HG03135 (cell line): ENCODE data around the gene SLC9A5.

Source experiments
- ATAC-seq: cut with Tn5 transposase; IDR thresholded peaks from one replicate; pipeline ENCODE4 v1.9.1; 2021; ENCODE audit warnings: mild to moderate bottlenecking, moderate library complexity; ENCODE audit not compliant: unreplicated experiment

The SLC9A5 gene

GRCh38 chr16:67215706-67216105, 33.1 kb upstream of the SLC9A5 start:
- ATAC-seq, result no peak

GRCh38 chr16:67216612-67217490, 31.9 kb upstream of the SLC9A5 start:
- no peak for ATAC-seq

GRCh38 chr16:67223992-67224391, 24.8 kb upstream of the SLC9A5 start:
- ATAC-seq, result no peak

- ATAC-seq, result no peak
These were observed 22.4 kb upstream of the SLC9A5 start for GRCh38 chr16:67226295-67226803.

DNA sequence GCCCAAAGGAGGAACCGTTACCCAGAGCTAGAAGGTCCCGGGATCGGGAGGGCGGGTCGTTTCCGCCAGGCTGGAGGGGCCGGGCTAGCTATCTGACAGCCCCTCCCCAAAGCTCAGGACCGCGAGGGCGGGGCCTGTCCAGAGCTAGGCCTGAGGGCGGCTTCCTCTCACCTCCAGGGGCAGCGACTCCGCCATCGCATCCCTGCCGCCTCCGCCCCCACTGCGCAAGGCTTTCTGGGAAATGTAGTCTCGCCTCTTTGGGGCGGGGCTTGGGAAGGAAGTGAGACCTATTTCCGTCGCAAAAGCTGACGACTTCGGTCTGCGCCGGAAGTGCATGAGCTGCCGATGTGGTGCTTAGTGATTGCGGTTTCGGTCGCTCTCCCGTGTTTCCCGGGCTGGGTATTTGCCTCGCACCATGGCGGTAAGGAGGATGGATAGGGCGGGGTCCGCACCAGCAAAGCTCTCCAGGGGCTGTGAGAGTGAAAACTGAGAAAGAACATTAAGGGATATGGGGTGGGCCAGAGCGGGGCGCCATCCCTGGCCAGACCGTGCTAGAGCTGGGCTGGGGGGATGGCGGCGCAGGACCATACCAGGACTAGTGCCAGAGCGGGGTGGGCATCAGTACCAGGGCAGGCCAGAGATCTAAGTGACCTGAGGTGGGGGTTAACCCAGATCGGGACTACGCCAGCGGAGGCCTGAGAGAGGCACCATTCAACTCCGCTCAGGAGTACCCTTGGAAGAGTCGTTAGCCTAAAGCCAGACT, 21.8 kb upstream of the SLC9A5 start, which contains the start of gene TMEM208:
Gene TMEM208 (plus strand): TSS at position 327 of the 763 bp plus-strand sequence. CDS start 89 bp downstream, at position 416.
- peak; percentile 90 for ATAC-seq

GRCh38 chr16:67227567-67227921, 21.2 kb upstream of the SLC9A5 start:
- ATAC-seq, result no peak

- ATAC-seq, result no peak
These were observed 20.6 kb upstream of the SLC9A5 start for GRCh38 chr16:67228034-67228785.

- no peak for ATAC-seq
These were observed 19.9 kb upstream of the SLC9A5 start for GRCh38 chr16:67228905-67229304.

- no peak for ATAC-seq
These were observed 18.6 kb upstream of the SLC9A5 start for GRCh38 chr16:67229906-67230808.

DNA sequence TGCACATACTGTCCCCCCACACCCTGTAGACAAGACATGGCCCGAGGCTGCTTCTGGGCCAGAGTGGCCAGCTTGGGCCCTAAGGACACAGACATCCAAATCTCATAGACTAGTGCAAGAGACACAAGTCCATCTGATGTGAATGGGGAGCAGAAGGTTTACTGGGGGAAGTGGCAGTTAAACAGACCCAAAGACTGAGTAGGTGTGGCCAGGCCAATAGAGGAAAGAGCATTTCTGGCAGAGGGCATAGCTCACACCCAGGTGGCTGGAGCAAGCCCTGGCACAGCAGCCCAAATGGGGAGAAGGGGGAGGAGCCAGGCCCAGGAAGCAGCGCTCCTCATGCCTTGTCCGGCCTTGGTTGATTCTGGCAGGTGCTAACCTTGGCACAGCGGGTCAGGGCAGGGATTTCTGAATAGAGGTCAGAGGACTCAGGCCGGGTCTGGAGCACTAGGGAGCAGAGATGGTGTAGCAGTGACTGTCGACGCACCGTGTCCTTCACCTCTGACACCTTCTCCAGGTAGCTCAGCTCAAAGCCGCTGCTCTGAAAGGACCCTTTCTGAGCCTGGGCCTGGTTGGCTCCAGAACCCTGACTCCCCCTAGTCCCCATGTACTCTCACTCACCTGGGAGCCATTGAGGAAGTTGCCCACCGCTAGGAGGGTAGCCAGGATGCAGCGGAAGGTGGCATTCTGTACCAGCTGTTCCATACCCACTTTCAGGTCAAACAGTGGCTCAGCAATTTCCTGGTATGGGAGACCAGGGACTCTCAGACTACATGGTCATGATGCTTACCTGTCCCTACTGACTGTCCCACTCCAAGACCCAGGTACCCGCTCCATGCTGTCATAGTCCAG, 17.7 kb upstream of the SLC9A5 start:
- no peak for ATAC-seq

- no peak for ATAC-seq
These were observed 15.2 kb upstream of the SLC9A5 start for GRCh38 chr16:67233596-67233995.

DNA sequence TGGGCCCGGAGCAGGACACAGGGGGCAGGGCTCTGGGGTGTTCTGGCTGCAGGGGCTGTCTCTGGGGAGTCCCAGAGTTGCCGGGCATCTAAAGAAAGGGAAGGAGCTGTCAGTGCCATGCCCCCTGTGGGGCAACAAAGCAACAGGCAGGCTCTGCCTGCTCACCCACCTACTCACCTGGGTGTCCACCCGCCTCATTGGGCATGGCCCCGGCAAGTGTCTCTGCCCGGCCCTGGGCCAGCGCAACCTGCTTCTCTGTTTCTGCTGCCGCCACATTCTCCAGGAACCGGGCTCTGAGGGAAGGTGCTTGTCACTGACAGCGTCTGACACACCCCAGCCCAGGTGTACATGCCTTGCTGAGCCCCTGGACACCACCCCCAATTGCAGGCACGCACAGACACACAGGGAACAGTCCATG, 14.6 kb upstream of the SLC9A5 start:
- ATAC-seq, result no peak

- no peak for ATAC-seq
These were observed 12.8 kb upstream of the SLC9A5 start for GRCh38 chr16:67235816-67236562.

DNA sequence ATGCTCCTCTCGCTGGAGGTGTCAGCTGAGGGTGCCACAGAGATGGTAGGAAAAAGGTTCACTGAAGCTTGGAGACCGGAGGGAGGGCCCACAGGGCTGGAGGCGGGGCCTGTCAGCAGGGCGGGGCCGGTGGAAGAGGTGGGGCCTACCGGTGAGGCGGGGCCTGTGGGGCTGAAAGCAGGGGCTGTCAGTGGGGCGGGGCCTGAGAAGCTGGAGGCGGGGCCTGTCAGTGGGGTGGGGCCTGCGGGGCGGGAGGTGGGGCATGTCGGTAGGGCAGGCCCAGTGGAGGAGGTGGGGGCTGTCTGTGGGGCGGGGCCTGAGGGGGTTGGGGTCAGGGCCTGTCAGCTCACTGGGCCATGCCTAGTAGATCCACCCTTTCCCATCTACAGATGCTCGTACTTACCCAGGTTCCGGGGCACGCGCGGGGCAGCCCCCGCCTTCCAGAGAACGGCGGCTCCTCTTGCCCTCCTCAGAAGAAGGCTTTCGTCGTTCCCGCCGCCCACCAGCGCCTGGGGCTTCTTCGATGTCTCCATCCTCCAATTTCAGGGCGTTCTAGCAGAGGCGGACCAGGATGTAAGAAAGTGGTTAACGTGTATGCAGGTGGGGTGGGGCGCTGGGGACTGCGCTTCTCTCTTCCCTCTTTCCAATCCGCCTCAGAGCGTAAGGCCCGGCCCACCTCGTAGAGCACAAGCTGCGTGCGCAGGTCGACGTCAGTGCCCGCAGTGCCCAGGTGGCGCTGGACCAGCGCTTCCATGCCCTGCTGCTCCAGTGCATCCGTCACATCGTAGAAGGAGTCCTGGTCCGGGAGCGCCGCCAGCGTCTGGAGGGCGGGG, 12.0 kb upstream of the SLC9A5 start:
- no peak for ATAC-seq

- no peak for ATAC-seq
These were observed 11.1 kb upstream of the SLC9A5 start for GRCh38 chr16:67237396-67238277.

DNA sequence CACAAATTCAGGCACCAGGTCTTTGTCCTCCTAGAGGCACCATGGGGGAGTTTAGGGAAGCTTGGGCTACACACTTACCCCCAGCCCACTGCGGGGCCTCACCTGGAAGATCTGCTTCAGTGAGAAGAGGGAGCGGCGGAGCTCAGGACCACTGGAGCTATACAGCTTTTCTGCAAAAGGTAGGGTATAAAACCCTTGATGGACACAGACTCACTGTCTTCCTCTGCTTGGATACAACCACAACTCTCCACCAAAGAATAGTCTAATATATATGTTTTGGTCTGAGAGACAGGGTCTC, 10.6 kb upstream of the SLC9A5 start:
- ATAC-seq, result no peak
